Neural progenitor cell (in vitro differentiated cells): ENCODE measurements around the gene BMP4. TPM values are rescaled to one million over a fixed set of nuclear protein-coding genes. Genes with fewer than 3 reads are reported as not detected.

Experiments used
- DNase-seq: peaks from one replicate; pipeline ENCODE4 v3.0.0-alpha.2; 2016; ENCODE audit warnings: low spot score
- H2AFZ ChIP-seq: fragments of 200-600 bp; sonication (generic); replicated peaks from 2 replicates; pipeline ENCODE4 v1.6.1; 2016; ENCODE audit warnings: antibody characterized with exemption
- H3F3A ChIP-seq: fragments of 200-600 bp; sonication (generic); 2 replicates; pipeline ENCODE4 v1.6.1; 2016; ENCODE audit warnings: antibody characterized with exemption, low read depth
- H3K27ac ChIP-seq: fragments of 200-600 bp; sonication (generic); 2 replicates; pipeline ENCODE4 v1.5.1; 2016; ENCODE audit warnings: mild to moderate bottlenecking
- H3K27me3 ChIP-seq: fragments of 200-600 bp; sonication (generic); 2 replicates; pipeline ENCODE4 v1.6.1; 2016; ENCODE audit warnings: mild to moderate bottlenecking, moderate library complexity
- H3K36me3 ChIP-seq: fragments of 200-600 bp; sonication (generic); 2 replicates; pipeline ENCODE4 v1.5.1; 2016
- H3K4me1 ChIP-seq: fragments of 200-600 bp; sonication (generic); 2 replicates; pipeline ENCODE4 v1.6.1; 2016; ENCODE audit warnings: mixed run types
- H3K4me2 ChIP-seq: fragments of 200-600 bp; sonication (generic); 2 replicates; pipeline ENCODE4 v1.6.1; 2016
- H3K4me3 ChIP-seq: fragments of 200-600 bp; sonication (generic); 2 replicates; pipeline ENCODE4 v1.5.1; 2016
- H3K79me2 ChIP-seq: fragments of 200-600 bp; sonication (generic); 2 replicates; pipeline ENCODE4 v1.6.1; 2016; ENCODE audit warnings: low read depth
- H3K9ac ChIP-seq: fragments of 200-600 bp; sonication (generic); 2 replicates; pipeline ENCODE4 v1.6.1; 2016
- H3K9me3 ChIP-seq: fragments of 200-600 bp; sonication (generic); 2 replicates; pipeline ENCODE4 v1.5.1; 2016; ENCODE audit warnings: low read depth
- H4K20me1 ChIP-seq: fragments of 200-600 bp; sonication (generic); 2 replicates; pipeline ENCODE4 v1.6.1; 2016; ENCODE audit warnings: low read depth
- H3K27ac Mint-ChIP-seq: 3 replicates; pipeline ENCODE4 v1.8.0; 2021; ENCODE audit warnings: mixed read lengths
- H3K27me3 Mint-ChIP-seq: 2 replicates; pipeline ENCODE4 v1.8.0; 2022; ENCODE audit warnings: low read depth, mild to moderate bottlenecking, inconsistent platforms, moderate library complexity, mixed read lengths; ENCODE audit not compliant: insufficient read depth
- H3K36me3 Mint-ChIP-seq: 3 replicates; pipeline ENCODE4 v1.8.0; 2021; ENCODE audit warnings: mixed read lengths
- H3K4me1 Mint-ChIP-seq: 3 replicates; pipeline ENCODE4 v1.8.0; 2021; ENCODE audit warnings: mixed read lengths
- H3K4me3 Mint-ChIP-seq: 3 replicates; pipeline ENCODE4 v1.8.0; 2021; ENCODE audit warnings: mild to moderate bottlenecking, moderate library complexity, mixed read lengths
- H3K9me3 Mint-ChIP-seq: 3 replicates; pipeline ENCODE4 v1.8.0; 2020; ENCODE audit warnings: mixed read lengths
- CTCF ChIP-seq: fragments of 200-600 bp; sonication (generic); IDR thresholded peaks from 2 replicates; pipeline ENCODE4 v1.5.1; 2017; ENCODE audit warnings: antibody characterized with exemption, mild to moderate bottlenecking
- EZH2 ChIP-seq: fragments of 200-600 bp; sonication (generic); IDR thresholded peaks from 2 replicates; pipeline ENCODE4 v1.6.1; 2017; ENCODE audit warnings: antibody characterized with exemption, mild to moderate bottlenecking, moderate library complexity
- EZH2phosphoT487 ChIP-seq: fragments of 200-600 bp; sonication (generic); IDR thresholded peaks from 2 replicates; pipeline ENCODE4 v1.6.1; 2017; ENCODE audit warnings: antibody characterized with exemption
- microRNA-seq: library from miRNA; unstranded; fragments of <30 nt; microRNA quantifications from one replicate; pipeline ENCODE4, GENCODE V29; 2016
- small RNA-seq: library from RNA; depleted of rRNA; stranded (forward); fragments of <200 nt; gene quantifications from one replicate; pipeline ENCODE3, GENCODE V24; 2015
- total RNA-seq: library from RNA; depleted of rRNA; stranded (reverse); fragments of >200 nt; gene quantifications from 2 replicates; pipeline ENCODE4 v1.2.3, GENCODE V29; 2015; ENCODE audit warnings: low replicate concordance

BMP4 gene
- total RNA-seq, 1 donor from 2014 or later: 11.0 TPM

DNA sequence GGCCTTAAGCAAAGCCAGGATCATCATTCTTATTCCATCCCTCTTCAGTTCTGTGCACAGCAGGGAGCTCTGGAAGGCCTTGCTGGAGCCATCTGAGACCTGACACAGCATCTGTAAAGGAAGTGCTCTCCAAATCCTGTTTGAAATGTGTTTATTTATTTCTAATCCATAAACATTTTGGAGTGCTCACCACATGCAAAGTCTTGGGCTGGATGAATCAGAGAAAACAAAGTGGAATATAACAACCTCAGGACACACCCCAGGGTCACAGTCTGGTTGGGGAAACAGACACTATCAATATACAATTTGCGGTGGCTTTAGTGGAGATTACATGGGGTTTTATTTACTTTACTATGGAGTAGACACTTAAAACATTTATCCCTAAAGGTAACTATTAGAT, 54.3 kb downstream of the BMP4 start:
- Histone ChIP-seq H3K79me2 (no peaks in the 10 kb centered on the region), H4K20me1 (no peaks in the 10 kb centered on the region), H2AFZ (no peak overlapping the region), H3K4me3 (no peak overlapping the region), H3K9me3 (no peaks in the 10 kb centered on the region), H3K9ac (no peak overlapping the region), H3K4me2 (no peak overlapping the region), H3K27ac (no peak overlapping the region), H3K27me3 (no peaks in the 10 kb centered on the region), H3K4me1 (no peaks in the 10 kb centered on the region), H3K36me3 (no peaks in the 10 kb centered on the region), H3F3A (no peaks in the 10 kb centered on the region)
- Mint-ChIP-seq H3K4me1 (no peaks in the 10 kb centered on the region), H3K9me3 (peaks cover 8% of the 10 kb centered on the region), H3K27me3 (peaks cover 4% of the 10 kb centered on the region), H3K36me3 (no peaks in the 10 kb centered on the region), H3K27ac (no peak overlapping the region), H3K4me3 (no peak overlapping the region)
- DNase-seq: no peak
- TF ChIP-seq EZH2: no peak
- no peak for TF ChIP-seq EZH2phosphoT487
- no peak for TF ChIP-seq CTCF

- Histone ChIP-seq H3F3A (no peaks in the 10 kb centered on the region), H3K27ac (no peak overlapping the region), H3K27me3 (no peaks in the 10 kb centered on the region), H3K36me3 (no peaks in the 10 kb centered on the region), H3K9me3 (no peaks in the 10 kb centered on the region), H3K4me3 (no peak overlapping the region), H3K4me2 (no peak overlapping the region), H4K20me1 (no peaks in the 10 kb centered on the region), H3K79me2 (no peaks in the 10 kb centered on the region), H2AFZ (no peak overlapping the region), H3K9ac (no peak overlapping the region), H3K4me1 (no peaks in the 10 kb centered on the region)
- TF ChIP-seq CTCF: no peak
- TF ChIP-seq EZH2phosphoT487: no peak
- no peak for TF ChIP-seq EZH2
- no peak overlapping the region for H3K27ac Mint-ChIP-seq
- H3K36me3 Mint-ChIP-seq: no peaks in the 10 kb centered on the region
- H3K9me3 Mint-ChIP-seq: peaks cover 5% of the 10 kb centered on the region
- DNase-seq: no peak
- H3K27me3 Mint-ChIP-seq: peaks cover 4% of the 10 kb centered on the region
- H3K4me3 Mint-ChIP-seq: no peak overlapping the region
- no peaks in the 10 kb centered on the region for H3K4me1 Mint-ChIP-seq
Measured at GRCh38 chr14:53900499-53900898, 56.1 kb downstream of the BMP4 start.

Small RNAs within 50 kb of the gene (microRNA-seq; reads per million reads assigned to microRNA genes)
- gene MIR5580: not detected

Small RNAs within 50 kb of the gene (small RNA-seq; reads per million reads assigned to genes)
- gene MIR5580: not detected
